CD4-positive, alpha-beta T cell (primary cell): ENCODE results near the gene DACT2. TPM values are rescaled to one million over a fixed set of nuclear protein-coding genes. Genes with fewer than 3 reads are reported as not detected.

Source experiments
- ATAC-seq: fragments of 200-7000 bp; cut with Tn5 transposase; one replicate; pipeline ENCODE4 v1.10.0; 2022; ENCODE audit warnings: mild to moderate bottlenecking; ENCODE audit not compliant: poor library complexity
- CTCF ChIA-PET: fragments of 350-600 bp; sonication (Branson Sonifier 250); formaldehyde crosslinking; loops from one replicate; lab custom pipeline; 2021; ENCODE audit warnings: antibody characterized with exemption, inconsistent platforms; lab: Charles Lee
- POLR2A ChIA-PET: fragments of 350-600 bp; sonication (Branson Sonifier 250); formaldehyde crosslinking; loops from one replicate; lab custom pipeline; 2021; ENCODE audit warnings: antibody characterized with exemption, inconsistent platforms; lab: Charles Lee
- DNase-seq, 14 experiments: peaks; one replicate each; pipeline ENCODE4 v3.0.0-alpha.2; 2013 to 2020; ENCODE audit warnings: mixed read lengths in 2 of 14
- H3K27ac ChIP-seq, 2 donors: one replicate each; pipeline versions ENCODE4 v1.5.1 to v1.7.0; 2013; ENCODE audit warnings: low read length in 2 of 2, low read depth in 1 of 2, mild to moderate bottlenecking in 1 of 2
- H3K27me3 ChIP-seq, 2 experiments: 1 replicate in 1 of 2; 2 replicates in 1 of 2; pipeline versions ENCODE4 v1.6.1 to v1.7.0; 2013; ENCODE audit warnings: low read length in 2 of 2, control low read depth in 1 of 2, mild to moderate bottlenecking in 1 of 2, moderate library complexity in 1 of 2; ENCODE audit not compliant: insufficient read depth in 2 of 2, control insufficient read depth in 1 of 2
- H3K36me3 ChIP-seq: one replicate; pipeline ENCODE4 v1.6.1; 2013; ENCODE audit warnings: low read length, control low read depth; ENCODE audit not compliant: insufficient read depth
- H3K4me1 ChIP-seq: one replicate; pipeline ENCODE4 v1.6.1; 2013; ENCODE audit warnings: low read length, control low read depth; ENCODE audit not compliant: insufficient read depth
- H3K4me3 ChIP-seq: one replicate; pipeline ENCODE4 v1.5.1; 2013; ENCODE audit warnings: mild to moderate bottlenecking, low read length, moderate library complexity
- H3K9me3 ChIP-seq, 2 experiments: 1 replicate in 1 of 2; 2 replicates in 1 of 2; pipeline versions ENCODE4 v1.6.1 to v1.7.0; 2013; ENCODE audit warnings: low read length in 2 of 2, mild to moderate bottlenecking in 2 of 2, control low read depth in 1 of 2, moderate library complexity in 1 of 2; ENCODE audit not compliant: control insufficient read depth in 1 of 2, insufficient read depth in 1 of 2
- H3K27ac Mint-ChIP-seq: one replicate; pipeline ENCODE4 v1.8.0; 2020; ENCODE audit warnings: mixed read lengths
- H3K27me3 Mint-ChIP-seq: one replicate; pipeline ENCODE4 v1.8.0; 2021; ENCODE audit warnings: mixed read lengths
- H3K36me3 Mint-ChIP-seq: one replicate; pipeline ENCODE4 v1.8.0; 2021; ENCODE audit warnings: low read depth, mixed read lengths
- H3K4me1 Mint-ChIP-seq: one replicate; pipeline ENCODE4 v1.8.0; 2021; ENCODE audit warnings: low read depth, mixed read lengths
- H3K4me3 Mint-ChIP-seq: one replicate; pipeline ENCODE4 v1.8.0; 2020; ENCODE audit warnings: mild to moderate bottlenecking, mixed read lengths
- H3K9me3 Mint-ChIP-seq: one replicate; pipeline ENCODE4 v1.8.0; 2020; ENCODE audit warnings: mixed read lengths
- CTCF ChIP-seq: fragments of 200-600 bp; IDR thresholded peaks from one replicate; pipeline ENCODE4 v1.8.0; 2022; ENCODE audit warnings: antibody characterized with exemption, mild to moderate bottlenecking
- intact Hi-C, 2 experiments: fragments of 100-400 bp; cut with DNase I in 1 of 2; cut with micrococcal nuclease in 1 of 2; formaldehyde crosslinking; loops; one replicate each; pipeline versions ENCODE4 v1.15.1 to v1.9.0; 2023 to 2025; cut with DNase I, micrococcal nuclease
- total RNA-seq, 174 experiments: library from RNA in 2 of 174; stranded (reverse) in 2 of 174; gene quantifications; one replicate each; pipeline ENCODE4 v1.2.3 and lab custom pipeline; 2021 to 2026

The DACT2 gene
- total RNA-seq, 2 experiments from 2014 or later: not detected

- peaks cover 0 to 18% of the 10 kb centered on the region in 2 experiments for H3K9me3 ChIP-seq
- peaks cover 31% of the 10 kb centered on the region for H3K27me3 Mint-ChIP-seq
- ChIA-PET CTCF (no interaction called here), POLR2A (no interaction called here)
- no peaks in the 10 kb centered on the region for H3K4me1 Mint-ChIP-seq
- H3K36me3 Mint-ChIP-seq: no peaks in the 10 kb centered on the region
- H3K27ac ChIP-seq: no peak overlapping the region
- no peak overlapping the region for H3K4me3 ChIP-seq
- intact Hi-C loops: no loop called here
- no peak for TF ChIP-seq CTCF
- H3K4me3 Mint-ChIP-seq: no peak overlapping the region
- H3K27ac Mint-ChIP-seq: no peak overlapping the region
- no peaks in the 10 kb centered on the region for H3K9me3 Mint-ChIP-seq
- ATAC-seq: no peak
- H3K4me1 ChIP-seq: no peaks in the 10 kb centered on the region
- H3K27me3 ChIP-seq: peaks cover 2 to 9% of the 10 kb centered on the region in 2 experiments
- H3K36me3 ChIP-seq: no peaks in the 10 kb centered on the region
- DNase-seq: no peak
Measured at GRCh38 chr6:168345266-168345665, 25.7 kb upstream of the DACT2 start.

GRCh38 chr6:168344338-168344737 lies 24.8 kb upstream of the DACT2 start:
- no peaks in the 10 kb centered on the region for H3K36me3 Mint-ChIP-seq
- TF ChIP-seq CTCF: no peak
- no peak overlapping the region for H3K4me3 Mint-ChIP-seq
- Histone ChIP-seq H3K4me3 (no peak overlapping the region), H3K27me3 (peaks cover 2 to 9% of the 10 kb centered on the region in 2 experiments), H3K36me3 (no peaks in the 10 kb centered on the region), H3K27ac (no peak overlapping the region), H3K9me3 (peaks cover 0 to 16% of the 10 kb centered on the region in 2 experiments), H3K4me1 (no peaks in the 10 kb centered on the region)
- intact Hi-C loops: no loop called here
- DNase-seq (no peak), ATAC-seq (no peak)
- ChIA-PET CTCF (no interaction called here), POLR2A (no interaction called here)
- H3K27ac Mint-ChIP-seq: no peak overlapping the region
- H3K9me3 Mint-ChIP-seq: no peaks in the 10 kb centered on the region
- no peaks in the 10 kb centered on the region for H3K4me1 Mint-ChIP-seq
- peaks cover 31% of the 10 kb centered on the region for H3K27me3 Mint-ChIP-seq

GRCh38 chr6:168343239-168344150 lies 23.9 kb upstream of the DACT2 start:
- intact Hi-C loops: no loop called here
- TF ChIP-seq CTCF: no peak
- peaks cover 31% of the 10 kb centered on the region for H3K27me3 Mint-ChIP-seq
- H3K27ac Mint-ChIP-seq: no peak overlapping the region
- CTCF ChIA-PET: no interaction called here
- POLR2A ChIA-PET: no interaction called here
- Histone ChIP-seq H3K9me3 (peaks cover 0 to 8% of the 10 kb centered on the region in 2 experiments), H3K27ac (no peak overlapping the region), H3K27me3 (peaks cover 2 to 9% of the 10 kb centered on the region in 2 experiments), H3K4me1 (no peaks in the 10 kb centered on the region), H3K4me3 (no peak overlapping the region), H3K36me3 (no peaks in the 10 kb centered on the region)
- no peaks in the 10 kb centered on the region for H3K9me3 Mint-ChIP-seq
- DNase-seq: no peak
- ATAC-seq: no peak
- H3K4me3 Mint-ChIP-seq: no peak overlapping the region
- no peaks in the 10 kb centered on the region for H3K4me1 Mint-ChIP-seq
- no peaks in the 10 kb centered on the region for H3K36me3 Mint-ChIP-seq
